Stimulated activated CD4-positive, alpha-beta T cell treated with anti-CD3 and anti-CD28 coated beads, Interleukin-15, amount 100 ng/mL, for 48 hours (primary cell): ENCODE data around the gene SEZ6L2.
"Not testable (repeated sequence)": the region's sequence is repeated elsewhere in the genome, so short reads cannot be mapped to it uniquely, and the experiment has no call there.

ENCODE experiments used
- DNase-seq, 2 donors: peaks; one replicate each; pipeline ENCODE4 v3.0.0-alpha.2; 2020; ENCODE audit warnings: low read depth in 2 of 2

The SEZ6L2 gene

DNA sequence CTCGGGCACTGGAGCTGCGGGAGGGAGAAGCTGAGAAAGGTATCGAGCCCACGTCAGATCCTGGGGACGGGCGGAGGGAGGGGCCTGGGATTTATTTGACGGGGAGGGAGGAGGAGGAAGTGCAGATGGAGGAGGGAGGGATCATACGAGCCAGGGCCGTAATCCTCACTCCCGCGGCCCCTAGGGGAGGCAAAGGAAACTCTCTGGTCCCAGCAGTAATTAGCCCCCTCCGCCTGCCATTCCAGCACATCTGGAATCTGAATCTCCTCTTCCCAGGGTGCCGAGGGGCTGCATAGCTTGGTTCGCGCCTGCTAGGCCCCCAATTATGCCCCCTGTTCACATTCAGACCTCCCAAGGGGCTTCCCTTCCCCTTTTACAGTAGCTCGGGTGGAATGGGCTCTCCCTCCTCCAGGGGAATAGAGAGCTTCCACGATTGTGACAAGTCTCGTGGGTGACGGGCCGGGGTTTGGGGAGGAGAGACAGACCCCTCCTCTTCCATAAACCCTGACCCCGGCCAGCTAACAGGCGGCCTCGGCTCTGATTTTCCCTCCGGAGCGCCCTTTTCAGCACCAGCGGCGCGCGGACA is at the start of gene SEZ6L2:
Gene SEZ6L2 (minus strand): TSS at position 35 of the 586 bp plus-strand sequence. CDS start 531 bp downstream, outside the sequence.
- DNase-seq: no peak

- no peak for DNase-seq
These were observed 48.5 kb upstream of the SEZ6L2 start for GRCh38 chr16:29947897-29948296.

DNA sequence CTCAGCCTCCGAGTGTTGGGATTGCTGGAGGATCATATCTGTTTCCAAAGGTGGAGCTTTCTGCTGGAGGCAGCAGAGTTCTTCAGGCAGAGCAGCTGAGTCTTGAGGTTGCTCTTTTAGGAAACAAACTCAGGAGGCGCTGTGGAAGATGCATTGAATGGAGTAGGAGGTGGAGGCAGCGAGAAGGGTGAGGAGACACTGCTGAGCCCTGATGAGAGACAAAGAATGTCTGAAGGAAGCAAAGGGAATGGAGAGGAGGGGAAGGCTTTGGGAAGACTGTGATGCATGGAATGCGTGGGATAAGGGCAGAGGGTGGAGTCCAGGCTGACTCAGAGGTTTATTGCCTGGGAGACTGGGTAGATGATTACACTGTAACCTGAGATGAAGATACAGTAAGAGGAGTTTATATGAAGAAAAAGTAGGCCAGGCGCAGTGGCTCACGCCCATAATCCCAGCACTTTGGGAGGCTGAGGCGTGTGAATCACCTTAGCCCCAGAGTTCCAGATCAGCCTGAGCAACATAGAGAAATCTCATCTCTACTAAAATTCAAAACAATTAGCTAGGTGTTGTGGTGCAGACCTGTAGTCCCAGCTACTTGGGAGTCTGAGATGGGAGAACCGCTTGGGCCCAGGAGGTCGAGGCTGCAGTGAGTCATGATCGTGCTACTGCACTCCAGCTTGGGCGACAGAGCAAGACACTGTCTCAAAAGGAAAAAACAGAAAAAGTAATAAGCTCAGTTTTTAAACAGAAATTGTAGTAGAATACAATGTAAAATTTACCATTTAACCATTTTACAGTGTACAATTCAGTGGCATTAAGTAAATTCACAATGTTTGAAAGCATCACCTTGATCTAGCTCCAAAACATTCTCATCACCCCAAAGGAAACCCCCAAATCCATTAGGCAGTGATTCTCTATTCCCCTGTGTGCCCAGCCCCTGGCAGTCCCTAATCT is 44.8 kb upstream of the SEZ6L2 start:
- DNase-seq: no peak

DNA sequence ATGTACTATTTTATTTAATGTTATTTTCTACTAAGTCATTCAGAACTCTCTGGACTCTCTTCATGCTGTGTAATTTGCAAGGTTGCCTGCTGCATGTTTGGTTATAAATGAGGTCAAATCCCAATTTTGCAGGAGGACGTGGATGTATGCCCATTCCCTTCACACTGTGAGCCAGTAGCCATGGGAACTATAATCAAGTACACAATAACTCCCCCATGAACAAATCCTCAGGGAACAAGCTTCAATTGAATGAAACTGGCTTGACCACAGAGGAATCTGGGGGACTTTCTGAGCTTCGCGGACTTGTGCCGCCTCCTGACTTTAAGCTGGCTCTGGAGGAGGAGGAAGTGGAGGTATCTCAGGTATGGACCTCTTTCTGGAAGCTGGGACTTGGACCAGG is 41.3 kb upstream of the SEZ6L2 start:
- DNase-seq: no peak

- DNase-seq: not testable (repeated sequence)
These were observed 32.4 kb upstream of the SEZ6L2 start for GRCh38 chr16:29931750-29932149.

- DNase-seq: no peak
These were observed 27.9 kb upstream of the SEZ6L2 start for GRCh38 chr16:29927070-29927905.

GRCh38 chr16:29926711-29927052 is 27.3 kb upstream of the SEZ6L2 start:
- no peak for DNase-seq

DNA sequence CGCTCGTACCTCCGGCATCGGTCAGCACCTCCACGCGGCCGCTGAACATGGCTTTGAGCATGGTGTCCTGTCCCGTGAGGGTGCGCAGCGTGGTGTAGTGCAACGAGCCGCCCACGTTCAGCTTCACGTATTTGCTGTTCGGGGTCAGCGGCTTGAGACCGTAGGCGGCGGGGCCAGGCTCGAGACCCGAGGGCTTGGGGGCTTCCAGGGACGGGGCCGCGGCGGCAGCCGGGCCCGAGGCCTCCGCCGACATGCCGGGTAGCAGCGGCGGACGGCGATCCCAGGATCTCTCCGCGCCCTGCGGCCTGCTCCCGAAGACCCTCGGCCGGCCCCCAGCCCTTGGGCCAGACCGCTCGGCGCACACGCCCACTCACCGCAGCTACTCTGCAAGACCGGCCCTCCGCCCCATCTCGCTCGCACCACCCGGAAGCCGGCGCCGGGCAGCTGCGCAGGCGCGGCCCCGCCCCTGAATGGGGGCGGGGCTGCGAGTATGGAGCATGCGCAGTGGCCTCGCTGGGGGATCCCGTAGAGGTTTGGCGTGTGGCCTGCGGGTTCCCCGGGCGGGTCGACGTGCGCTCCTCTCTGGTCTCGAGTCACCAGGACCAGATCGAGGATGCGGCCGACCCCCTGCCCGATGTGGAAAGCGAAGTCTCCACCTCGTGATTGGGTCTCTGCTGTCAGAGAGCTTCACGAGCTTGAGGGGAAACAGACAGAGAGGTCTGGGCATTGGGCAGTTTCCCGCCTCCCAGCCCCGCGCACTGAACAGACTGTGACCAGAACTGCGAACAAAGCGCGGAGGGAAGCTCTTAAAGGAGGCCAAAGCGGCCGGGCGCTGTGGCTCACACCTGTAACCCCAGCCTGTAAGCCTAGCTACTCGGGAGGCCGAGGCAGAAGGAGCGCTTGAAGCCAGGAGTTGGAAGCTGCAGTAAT is 26.7 kb upstream of the SEZ6L2 start, which contains the start of gene KCTD13:
Gene KCTD13 (minus strand): TSS at position 446 of the 930 bp plus-strand sequence. CDS start 193 bp downstream, at position 253.
- DNase-seq: peak; percentile 80 to 82

DNA sequence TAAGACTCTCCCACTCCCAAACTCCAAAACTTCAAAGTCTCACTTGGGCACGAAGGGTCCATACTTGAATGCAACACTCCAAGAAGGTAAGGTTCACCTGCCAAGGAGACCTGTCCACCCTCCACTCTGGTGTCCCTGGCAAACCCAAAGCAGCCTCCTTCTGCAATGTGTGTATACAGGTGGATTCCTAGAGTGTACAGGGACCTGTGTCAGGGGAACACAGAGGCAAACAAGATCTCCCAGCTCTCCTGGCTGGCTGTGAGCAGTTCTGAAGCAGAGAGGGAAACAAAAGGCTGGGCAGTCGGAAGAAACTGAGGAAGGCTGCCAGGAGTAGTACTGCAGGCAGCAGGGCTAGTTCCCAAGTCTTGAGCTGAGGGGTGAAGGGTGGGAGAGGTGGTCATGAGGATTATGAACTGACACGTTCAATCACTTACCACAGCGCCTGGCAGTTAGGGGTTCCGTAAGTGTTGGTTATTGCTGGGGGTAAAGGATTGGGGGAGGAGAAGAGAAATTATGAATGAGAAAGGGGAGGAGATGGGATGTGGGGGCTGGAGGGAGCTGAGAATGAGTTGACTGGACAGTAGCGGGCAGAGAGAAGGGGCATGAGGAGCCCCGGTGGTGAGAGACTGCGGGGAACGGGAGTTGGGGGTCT is 25.9 kb upstream of the SEZ6L2 start:
- DNase-seq: no peak

DNA sequence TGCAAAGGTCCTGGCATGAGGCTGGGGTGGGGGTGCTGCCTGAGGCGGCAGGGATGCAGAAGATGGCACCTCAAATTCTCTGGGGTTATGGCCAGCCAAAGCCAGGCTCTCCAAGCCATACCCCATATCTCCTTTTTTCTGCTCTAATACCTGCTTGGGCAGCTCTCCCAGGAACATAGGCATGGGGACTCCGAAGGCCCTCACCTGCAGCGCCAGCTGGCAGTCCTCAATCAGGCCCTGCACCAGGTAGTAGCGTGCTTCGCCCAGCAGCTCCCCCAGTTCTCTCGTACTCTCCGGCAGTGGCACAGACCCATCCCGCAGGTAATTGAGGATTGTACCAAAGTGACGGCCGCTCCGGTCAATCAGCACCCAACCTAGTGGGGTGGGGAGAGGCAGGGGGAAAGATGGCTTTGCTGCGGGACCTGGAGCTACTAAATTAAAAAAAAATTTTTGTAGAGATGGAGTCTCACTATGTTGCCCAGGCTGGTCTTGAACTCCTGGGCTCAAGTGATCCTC is 23.7 kb upstream of the SEZ6L2 start:
- no peak for DNase-seq

GRCh38 chr16:29922326-29922725 is 23.0 kb upstream of the SEZ6L2 start:
- no peak for DNase-seq

DNA sequence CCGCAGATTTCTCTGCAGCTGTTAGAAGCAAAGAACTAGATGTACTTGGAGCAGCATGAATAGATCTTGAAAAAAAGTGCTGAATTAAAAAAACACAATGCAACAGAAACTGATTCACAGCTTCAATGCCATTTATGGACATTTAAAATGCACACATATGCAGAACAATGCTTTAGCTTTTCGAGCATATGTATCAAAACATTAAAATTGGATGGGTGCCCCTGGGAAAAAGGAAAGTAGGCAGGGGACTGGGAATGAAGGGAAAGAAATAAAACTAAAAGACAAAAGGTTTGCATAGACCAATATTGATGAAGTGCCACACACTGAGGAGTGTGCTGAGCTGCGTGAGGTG is 21.7 kb upstream of the SEZ6L2 start:
- DNase-seq: no peak

DNA sequence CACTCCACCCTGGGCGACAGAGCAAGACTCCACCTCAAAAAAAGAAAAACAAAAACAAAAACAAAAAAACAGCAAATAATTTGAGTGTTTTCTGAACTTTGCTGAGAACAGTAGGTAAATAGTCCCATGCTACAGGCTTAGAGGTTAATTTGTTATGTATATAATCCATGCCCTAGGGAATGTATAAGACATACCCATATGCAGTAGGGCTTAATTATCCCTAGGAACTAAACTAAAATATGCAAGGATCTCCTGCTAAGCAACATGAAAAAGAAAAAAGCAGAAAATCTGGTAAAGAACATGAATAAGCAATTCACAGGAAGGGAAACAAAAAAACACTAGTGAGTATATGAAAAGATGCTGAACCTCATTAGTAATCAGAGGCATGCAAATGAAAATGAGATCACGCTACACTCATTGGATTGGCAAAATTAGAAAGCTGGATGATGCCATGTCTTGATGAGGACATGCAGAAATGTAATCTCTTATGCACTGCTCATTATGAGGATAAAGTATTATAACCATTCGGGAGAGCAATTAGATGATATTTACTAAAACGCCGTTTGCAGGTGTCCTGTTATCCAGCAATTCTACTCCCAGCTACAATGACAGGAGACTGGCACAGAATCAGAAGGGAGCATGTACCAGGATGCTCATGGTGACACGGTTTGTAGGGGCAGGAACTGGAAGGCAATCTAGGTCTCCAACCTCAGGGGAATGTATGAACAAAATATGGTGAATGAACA is 21.1 kb upstream of the SEZ6L2 start:
- DNase-seq: no peak

GRCh38 chr16:29916979-29917378 is 17.6 kb upstream of the SEZ6L2 start:
- no peak for DNase-seq

DNA sequence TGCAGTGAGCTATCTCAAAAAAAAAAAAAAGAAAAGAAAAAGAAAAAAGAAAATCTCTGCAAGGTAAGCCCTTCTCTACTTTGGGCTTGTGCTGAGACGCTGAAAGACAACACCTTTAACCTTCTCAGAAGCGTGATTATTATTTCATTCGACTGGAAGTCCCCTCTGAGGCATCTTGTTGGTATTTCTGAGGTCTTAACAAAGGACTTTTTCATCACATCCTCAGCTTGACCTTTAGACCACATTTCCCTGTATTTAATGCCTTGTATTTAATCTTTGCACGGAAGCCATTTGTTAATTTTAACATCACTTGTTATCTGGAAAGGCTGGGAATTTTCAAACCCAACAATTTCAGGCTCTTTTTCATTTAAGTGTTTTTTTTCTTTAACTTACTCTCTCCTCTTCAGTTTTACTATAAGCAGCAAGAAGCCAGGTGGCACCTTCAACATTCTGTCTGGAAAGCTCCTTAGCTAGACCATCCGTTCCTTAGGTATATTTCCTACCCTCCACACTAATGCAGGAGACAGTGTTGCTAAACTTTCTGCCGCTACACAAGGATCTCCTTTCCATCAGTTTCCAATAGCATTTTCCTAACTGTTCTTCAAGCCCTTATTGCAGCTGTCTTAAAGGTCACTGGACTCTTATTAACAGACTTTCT is 16.4 kb upstream of the SEZ6L2 start:
- no peak for DNase-seq

- DNase-seq: no peak
These were observed 14.2 kb upstream of the SEZ6L2 start for GRCh38 chr16:29913514-29913913.

DNA sequence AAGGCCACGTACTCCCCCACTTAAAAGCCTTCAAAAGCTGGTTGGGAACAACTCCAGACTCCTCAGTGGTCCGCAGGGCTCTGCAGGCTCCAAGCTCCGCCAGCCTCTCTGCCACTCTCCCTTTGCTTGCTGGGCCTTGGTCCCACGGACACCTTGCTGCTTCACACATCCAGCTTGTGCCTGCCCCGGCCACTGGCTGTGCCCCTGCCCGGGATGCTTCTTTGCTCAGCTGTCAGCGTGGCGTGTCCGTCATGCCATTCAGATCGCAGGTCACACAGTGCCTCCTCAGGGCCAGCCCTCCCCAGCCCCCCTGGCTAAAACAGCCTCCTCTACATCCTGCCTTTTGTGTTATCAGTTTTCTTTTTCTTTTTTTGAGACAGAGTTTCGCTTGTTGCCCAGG is 12.7 kb upstream of the SEZ6L2 start:
- no peak for DNase-seq

GRCh38 chr16:29911676-29912010 is 12.3 kb upstream of the SEZ6L2 start:
- no peak for DNase-seq
